Adipocyte (in vitro differentiated cells): ENCODE measurements around the gene PCK2.

Source experiments
- DNase-seq: peaks from one replicate; pipeline ENCODE4 v3.0.0-alpha.2; 2015; ENCODE audit warnings: low read depth
- H3K27me3 ChIP-seq: replicated peaks from 2 replicates; pipeline ENCODE4 v1.7.0; 2013; ENCODE audit warnings: mild to moderate bottlenecking, low read length, moderate library complexity; ENCODE audit not compliant: control insufficient read depth, insufficient read depth
- H3K36me3 ChIP-seq: 2 replicates; pipeline ENCODE4 v1.7.0; 2013; ENCODE audit warnings: low read length, mild to moderate bottlenecking, moderate library complexity; ENCODE audit not compliant: control insufficient read depth, insufficient read depth, severe bottlenecking
- H3K4me1 ChIP-seq: 2 replicates; pipeline ENCODE4 v1.7.0; 2013; ENCODE audit warnings: mild to moderate bottlenecking, low read length, moderate library complexity; ENCODE audit not compliant: control insufficient read depth, insufficient read depth
- H3K4me3 ChIP-seq: 2 replicates; pipeline ENCODE4 v1.7.0; 2013; ENCODE audit warnings: mild to moderate bottlenecking, low read length, moderate library complexity
- H3K9ac ChIP-seq: 2 replicates; pipeline ENCODE4 v1.7.0; 2013; ENCODE audit warnings: mild to moderate bottlenecking, low read length, moderate library complexity
- H3K9me3 ChIP-seq: 2 replicates; pipeline ENCODE4 v1.7.0; 2013; ENCODE audit warnings: mild to moderate bottlenecking, low read length, moderate library complexity; ENCODE audit not compliant: control insufficient read depth

PCK2 gene

DNA sequence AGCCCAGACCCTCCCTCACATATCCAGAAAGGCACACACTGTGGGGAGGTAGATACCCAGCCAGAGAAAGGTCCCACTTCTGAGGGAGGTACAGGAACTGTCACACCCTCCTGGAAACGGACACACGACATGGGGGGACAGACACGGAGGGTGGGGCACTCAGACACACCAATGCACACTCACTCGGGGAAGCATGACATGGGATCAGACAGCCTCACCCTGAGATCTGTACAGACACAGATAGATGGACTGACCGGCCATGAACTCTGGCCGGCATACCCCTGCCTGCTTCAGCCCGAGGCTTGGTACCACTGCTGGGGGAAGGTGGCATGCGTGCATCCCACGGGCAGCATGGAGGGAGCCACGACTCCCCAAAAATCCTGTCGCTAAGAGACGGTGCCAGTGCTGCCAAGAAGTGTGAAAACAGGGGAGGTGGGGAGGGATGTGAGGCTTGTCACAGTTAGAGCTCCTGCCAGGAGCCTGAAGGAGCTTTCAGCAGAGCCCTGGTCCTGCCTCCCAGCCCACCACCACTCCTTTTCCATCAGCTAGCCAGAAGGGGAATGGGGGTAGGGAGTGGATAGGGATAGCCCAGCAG lies 22.2 kb upstream of the PCK2 start:
- H3K4me1 ChIP-seq = no peaks in the 10 kb centered on the region
- H3K36me3 ChIP-seq = no peaks in the 10 kb centered on the region
- H3K27me3 ChIP-seq = peaks cover 78% of the 10 kb centered on the region
- no peak overlapping the region for H3K4me3 ChIP-seq
- DNase-seq = no peak
- no peak overlapping the region for H3K9ac ChIP-seq
- H3K9me3 ChIP-seq = no peaks in the 10 kb centered on the region

- Histone ChIP-seq H3K9ac (no peak overlapping the region), H3K27me3 (peaks cover 82% of the 10 kb centered on the region), H3K4me1 (no peaks in the 10 kb centered on the region), H3K4me3 (no peak overlapping the region), H3K36me3 (no peaks in the 10 kb centered on the region), H3K9me3 (no peaks in the 10 kb centered on the region)
- no peak for DNase-seq
Observed at GRCh38 chr14:24072436-24072835, 21.7 kb upstream of the PCK2 start.

DNA sequence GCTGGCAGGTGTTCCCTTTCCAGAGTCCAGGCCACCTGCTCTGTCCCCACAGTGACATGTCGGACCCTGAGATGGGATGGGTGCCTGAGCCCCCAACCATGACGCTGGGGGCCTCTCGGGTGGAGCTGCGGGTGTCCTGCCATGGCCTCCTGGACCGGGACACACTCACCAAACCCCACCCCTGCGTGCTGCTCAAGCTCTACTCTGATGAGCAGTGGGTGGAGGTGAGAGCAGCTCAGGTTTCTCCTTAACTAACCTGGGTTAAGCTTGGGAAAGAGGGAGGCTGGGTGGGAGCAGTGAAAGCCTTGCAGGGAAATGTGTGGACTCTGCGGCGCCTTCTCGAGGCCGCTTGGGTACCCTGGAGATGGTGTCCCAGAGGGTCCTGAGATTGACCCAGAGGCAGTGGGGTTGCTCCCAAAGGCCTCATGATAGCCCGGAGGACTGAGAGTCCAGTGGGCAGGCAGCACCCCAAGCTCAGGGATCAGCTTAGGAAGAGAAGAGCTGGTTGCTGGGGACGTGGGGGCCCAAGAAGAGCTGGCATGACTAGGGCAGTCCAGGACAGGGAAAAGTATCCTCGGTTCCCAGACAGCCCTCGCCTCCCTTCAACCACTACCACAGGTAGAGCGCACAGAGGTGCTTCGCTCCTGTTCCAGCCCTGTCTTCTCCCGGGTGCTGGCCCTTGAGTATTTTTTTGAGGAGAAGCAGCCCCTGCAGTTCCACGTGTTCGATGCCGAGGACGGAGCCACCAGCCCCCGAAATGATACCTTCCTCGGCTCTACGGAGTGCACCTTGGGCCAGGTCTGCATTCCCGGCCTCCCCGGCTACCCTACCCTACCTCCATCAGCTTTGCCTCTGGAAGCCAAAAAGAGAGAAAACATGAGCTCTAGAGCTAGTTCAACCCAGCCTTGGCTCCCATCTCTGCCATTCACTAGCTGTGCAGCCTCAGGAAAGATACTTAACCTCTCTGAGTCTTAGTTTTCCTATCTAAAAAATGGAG lies 20.9 kb upstream of the PCK2 start:
- H3K27me3 ChIP-seq = peaks cover 84% of the 10 kb centered on the region

GRCh38 chr14:24074625-24075484 lies 19.3 kb upstream of the PCK2 start:
- Histone ChIP-seq H3K27me3 (peaks cover 90% of the 10 kb centered on the region), H3K36me3 (no peaks in the 10 kb centered on the region), H3K4me1 (no peaks in the 10 kb centered on the region), H3K9me3 (no peaks in the 10 kb centered on the region), H3K9ac (no peak overlapping the region), H3K4me3 (no peak overlapping the region)
- DNase-seq = no peak

More for the DNA sequence above, 20.9 kb upstream of the PCK2 start:
- Histone ChIP-seq H3K9me3 (no peaks in the 10 kb centered on the region), H3K4me1 (no peaks in the 10 kb centered on the region), H3K4me3 (no peak overlapping the region), H3K9ac (no peak overlapping the region), H3K36me3 (no peaks in the 10 kb centered on the region)
- DNase-seq = no peak

- H3K27me3 ChIP-seq = peaks cover 90% of the 10 kb centered on the region
- no peaks in the 10 kb centered on the region for H3K36me3 ChIP-seq
- no peak for DNase-seq
- no peak overlapping the region for H3K9ac ChIP-seq
- H3K4me3 ChIP-seq = no peak overlapping the region
- H3K9me3 ChIP-seq = no peaks in the 10 kb centered on the region
- H3K4me1 ChIP-seq = peaks cover 3% of the 10 kb centered on the region
Observed at GRCh38 chr14:24075485-24076301, 18.4 kb upstream of the PCK2 start.

- H3K36me3 ChIP-seq = no peaks in the 10 kb centered on the region
- H3K9ac ChIP-seq = no peak overlapping the region
- peaks cover 87% of the 10 kb centered on the region for H3K27me3 ChIP-seq
- H3K4me3 ChIP-seq = no peak overlapping the region
- DNase-seq = no peak
- peaks cover 8% of the 10 kb centered on the region for H3K4me1 ChIP-seq
- no peaks in the 10 kb centered on the region for H3K9me3 ChIP-seq
Observed at GRCh38 chr14:24076302-24076601, 17.9 kb upstream of the PCK2 start.

GRCh38 chr14:24077086-24077485 lies 17.0 kb upstream of the PCK2 start:
- peaks cover 86% of the 10 kb centered on the region for H3K27me3 ChIP-seq
- no peak for DNase-seq
- peaks cover 8% of the 10 kb centered on the region for H3K4me1 ChIP-seq

DNA sequence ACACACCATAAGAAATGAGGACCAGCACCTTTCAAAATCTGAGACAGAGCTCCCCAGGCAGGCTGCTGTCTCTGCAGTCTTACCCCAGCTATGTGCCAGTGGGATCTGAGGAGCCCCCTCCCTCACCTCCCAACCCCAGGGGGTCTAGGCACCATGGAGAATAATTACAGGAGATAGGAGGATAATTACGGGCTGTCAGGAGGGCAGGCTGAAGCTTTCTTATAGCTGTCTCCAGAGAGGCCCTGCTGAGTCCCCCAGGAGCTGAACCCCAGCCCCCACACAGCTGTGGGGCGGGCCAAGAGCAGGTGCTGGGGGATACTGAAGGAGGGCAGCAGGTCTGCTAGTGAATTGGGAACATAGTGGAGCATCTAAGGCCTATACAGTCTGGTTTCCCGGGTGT lies 16.0 kb upstream of the PCK2 start:
- DNase-seq = no peak

More at GRCh38 chr14:24077086-24077485, 17.0 kb upstream of the PCK2 start:
- no peaks in the 10 kb centered on the region for H3K9me3 ChIP-seq
- H3K36me3 ChIP-seq = no peaks in the 10 kb centered on the region
- no peak overlapping the region for H3K9ac ChIP-seq
- H3K4me3 ChIP-seq = no peak overlapping the region

GRCh38 chr14:24079491-24080141 lies 14.5 kb upstream of the PCK2 start:
- Histone ChIP-seq H3K27me3 (peaks cover 79% of the 10 kb centered on the region), H3K4me3 (no peak overlapping the region), H3K36me3 (no peaks in the 10 kb centered on the region), H3K9ac (no peak overlapping the region), H3K4me1 (peaks cover 8% of the 10 kb centered on the region), H3K9me3 (no peaks in the 10 kb centered on the region)
- DNase-seq = no peak

More for the DNA sequence above, 16.0 kb upstream of the PCK2 start:
- no peaks in the 10 kb centered on the region for H3K36me3 ChIP-seq
- peaks cover 8% of the 10 kb centered on the region for H3K4me1 ChIP-seq
- no peak overlapping the region for H3K4me3 ChIP-seq
- no peak overlapping the region for H3K9ac ChIP-seq
- peaks cover 85% of the 10 kb centered on the region for H3K27me3 ChIP-seq
- H3K9me3 ChIP-seq = no peaks in the 10 kb centered on the region

GRCh38 chr14:24080142-24080530 lies 14.0 kb upstream of the PCK2 start:
- Histone ChIP-seq H3K9me3 (no peaks in the 10 kb centered on the region), H3K4me3 (no peak overlapping the region), H3K27me3 (peaks cover 74% of the 10 kb centered on the region), H3K9ac (no peak overlapping the region), H3K4me1 (peaks cover 8% of the 10 kb centered on the region), H3K36me3 (no peaks in the 10 kb centered on the region)
- DNase-seq = no peak
